GM12864 (cell line): ENCODE results near the gene ZNF778.

ENCODE experiments used
- DNase-seq: peaks from one replicate; pipeline ENCODE4 v3.0.0-alpha.2; 2011; ENCODE audit warnings: low read depth
- H3K4me3 ChIP-seq: 2 replicates; pipeline ENCODE4 v1.5.1; 2011; ENCODE audit warnings: mild to moderate bottlenecking, low read depth, low read length, control low read depth
- CTCF ChIP-seq: IDR thresholded peaks from 2 replicates; pipeline ENCODE4 v1.5.1; 2011; ENCODE audit warnings: low read depth, mild to moderate bottlenecking, moderate library complexity, low read length, control low read depth, inconsistent platforms; ENCODE audit errors: missing control alignments

Gene ZNF778

GRCh38 chr16:89172171-89172527, 45.4 kb upstream of the ZNF778 start:
- no peak overlapping the region for H3K4me3 ChIP-seq
- TF ChIP-seq CTCF, result no peak
- no peak for DNase-seq

- no peak overlapping the region for H3K4me3 ChIP-seq
- no peak for TF ChIP-seq CTCF
- no peak for DNase-seq
Measured at GRCh38 chr16:89172528-89173173, 44.9 kb upstream of the ZNF778 start.

GRCh38 chr16:89173174-89173921, 44.2 kb upstream of the ZNF778 start:
- H3K4me3 ChIP-seq, result no peak overlapping the region
- TF ChIP-seq CTCF, result no peak
- DNase-seq, result no peak

- TF ChIP-seq CTCF, result no peak
- no peak for DNase-seq
- no peak overlapping the region for H3K4me3 ChIP-seq
Measured at GRCh38 chr16:89174055-89174827, 43.3 kb upstream of the ZNF778 start.

- no peak overlapping the region for H3K4me3 ChIP-seq
- no peak for DNase-seq
- TF ChIP-seq CTCF, result no peak
Measured at GRCh38 chr16:89174877-89175276, 42.6 kb upstream of the ZNF778 start.

GRCh38 chr16:89175280-89176146, 42.0 kb upstream of the ZNF778 start:
- TF ChIP-seq CTCF, result no peak
- no peak for DNase-seq
- H3K4me3 ChIP-seq, result no peak overlapping the region
